ENCODE results near the gene GNB2.
"Not testable (repeated sequence)": the region's sequence is repeated elsewhere in the genome, so short reads cannot be mapped to it uniquely, and the experiment has no call there.

GNB2 gene

GRCh38 chr7:100673302-100673941 is at the start of gene GNB2:
GNB2 (plus strand) TSS chr7:100673740; CDS start chr7:100676266, 2,526 bp downstream.
- DNase-seq, result peak; percentile 99

- DNase-seq, result no peak
These were observed 49.4 kb upstream of the GNB2 start for GRCh38 chr7:100623951-100624824.

- DNase-seq, result no peak
These were observed 47.5 kb upstream of the GNB2 start for GRCh38 chr7:100626055-100626454.

- peak; percentile 81 for DNase-seq
These were observed 46.9 kb upstream of the GNB2 start for GRCh38 chr7:100626530-100627237.

- no peak for DNase-seq
These were observed 46.3 kb upstream of the GNB2 start for GRCh38 chr7:100627238-100627549.

GRCh38 chr7:100629117-100629716 is 44.3 kb upstream of the GNB2 start:
- no peak for DNase-seq

GRCh38 chr7:100630066-100630465 is 43.5 kb upstream of the GNB2 start:
- DNase-seq, result no peak

GRCh38 chr7:100632951-100633717 is 40.4 kb upstream of the GNB2 start:
- DNase-seq, result peak; percentile 18

- DNase-seq, result no peak
These were observed 33.5 kb upstream of the GNB2 start for GRCh38 chr7:100639995-100640516.

GRCh38 chr7:100640517-100641440 is 32.8 kb upstream of the GNB2 start:
- no peak for DNase-seq

- no peak for DNase-seq
These were observed 32.1 kb upstream of the GNB2 start, which contains the start of gene TFR2 for GRCh38 chr7:100641463-100641859. TFR2 (minus strand) TSS chr7:100641552; CDS start chr7:100641509, 43 bp downstream.

- no peak for DNase-seq
These were observed 31.5 kb upstream of the GNB2 start for GRCh38 chr7:100641860-100642533.

GRCh38 chr7:100642534-100642907 is 31.0 kb upstream of the GNB2 start:
- DNase-seq, result no peak

- DNase-seq, result no peak
These were observed 23.5 kb upstream of the GNB2 start for GRCh38 chr7:100649826-100650565.

- no peak for DNase-seq
These were observed 18.4 kb upstream of the GNB2 start for GRCh38 chr7:100654908-100655831.

GRCh38 chr7:100655908-100656674 is 17.4 kb upstream of the GNB2 start, which contains the start of gene ACTL6B:
ACTL6B (minus strand) TSS chr7:100656448; CDS start chr7:100656354, 94 bp downstream.
- peak; percentile 45 for DNase-seq

- DNase-seq, result not testable (repeated sequence)
These were observed 11.3 kb upstream of the GNB2 start for GRCh38 chr7:100662194-100662776.

All from fibroblast of upper back skin (primary cell).